B cell (primary cell): ENCODE data around the gene ZNF148.

ENCODE experiments used
- CTCF ChIP-seq: fragments of 200-600 bp; IDR thresholded peaks from one replicate; pipeline ENCODE4 v1.8.0; 2022; ENCODE audit warnings: antibody characterized with exemption, mild to moderate bottlenecking
- EZH2 ChIP-seq: IDR thresholded peaks from 2 replicates; pipeline ENCODE4 v1.6.1; 2012; ENCODE audit warnings: borderline replicate concordance, low read depth, mild to moderate bottlenecking, moderate library complexity, low read length; ENCODE audit not compliant: insufficient read depth, poor library complexity, severe bottlenecking

DNA sequence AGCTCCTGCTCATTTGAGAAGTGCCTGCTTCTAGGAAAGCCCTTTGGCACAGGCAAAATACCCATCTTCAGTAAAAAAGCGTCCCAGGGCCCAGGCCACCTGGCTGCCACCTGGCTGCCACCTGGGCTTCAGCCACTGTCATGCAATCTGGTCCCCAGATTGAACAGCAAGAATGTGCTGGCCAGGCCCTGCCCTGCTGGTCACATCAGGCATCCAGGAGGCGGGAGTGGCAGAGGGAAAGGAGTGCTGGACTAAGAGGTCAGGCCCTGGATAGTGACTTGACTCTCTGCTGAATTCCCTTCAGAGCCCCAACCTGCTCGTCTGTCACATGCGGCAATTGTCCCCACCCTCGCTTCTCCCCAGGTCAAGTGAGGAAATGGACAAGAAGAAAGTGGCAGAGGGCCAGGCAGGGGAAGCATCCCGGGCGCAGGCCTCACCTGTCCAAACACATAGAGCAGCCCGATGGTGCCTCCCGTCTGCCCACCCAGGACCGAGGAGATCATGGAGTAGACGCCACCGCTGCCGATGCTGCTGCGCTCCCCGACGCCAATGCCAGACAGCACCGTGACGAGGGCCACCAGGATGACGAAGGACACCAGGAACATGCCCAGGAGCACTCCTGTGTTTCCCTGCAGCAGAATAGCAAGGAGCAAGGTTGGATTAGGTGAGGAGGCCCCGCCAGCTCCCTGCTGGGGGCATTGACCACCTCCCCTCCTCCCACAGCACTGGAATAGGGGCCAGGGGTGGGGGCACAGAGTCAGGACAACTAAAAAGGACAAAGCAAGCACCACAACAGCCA lies 188.1 kb downstream of the ZNF148 start:
- no peak for TF ChIP-seq CTCF
- no peak for TF ChIP-seq EZH2
